Hepatocyte (in vitro differentiated cells): Measurements from ENCODE around the gene KCNE4.

Experiments
- CTCF ChIP-seq: fragments of 200-600 bp; sonication (generic); IDR thresholded peaks from 2 replicates; pipeline ENCODE4 v1.5.1; 2016; ENCODE audit warnings: antibody characterized with exemption, mild to moderate bottlenecking; ENCODE audit not compliant: poor library complexity
- EZH2 ChIP-seq: fragments of 200-600 bp; sonication (generic); IDR thresholded peaks from 2 replicates; pipeline ENCODE4 v1.6.1; 2016; ENCODE audit warnings: antibody characterized with exemption, mild to moderate bottlenecking, borderline replicate concordance
- EZH2phosphoT487 ChIP-seq: fragments of 200-600 bp; sonication (generic); IDR thresholded peaks from one replicate; pipeline ENCODE4 v1.6.1; 2018; ENCODE audit warnings: antibody characterized with exemption, mild to moderate bottlenecking, low read depth, moderate library complexity; ENCODE audit not compliant: unreplicated experiment, severe bottlenecking

GRCh38 chr2:223100061-223100511, 48.1 kb downstream of the KCNE4 start:
- TF ChIP-seq CTCF (no peak), EZH2phosphoT487 (no peak), EZH2 (no peak)
